Hepatocyte (in vitro differentiated cells): ENCODE data around the gene ZNF512B.

Experiments used
- CTCF ChIP-seq: fragments of 200-600 bp; sonication (generic); IDR thresholded peaks from 2 replicates; pipeline ENCODE4 v1.5.1; 2016; ENCODE audit warnings: antibody characterized with exemption, mild to moderate bottlenecking; ENCODE audit not compliant: poor library complexity
- EZH2 ChIP-seq: fragments of 200-600 bp; sonication (generic); IDR thresholded peaks from 2 replicates; pipeline ENCODE4 v1.6.1; 2016; ENCODE audit warnings: antibody characterized with exemption, mild to moderate bottlenecking, borderline replicate concordance
- EZH2phosphoT487 ChIP-seq: fragments of 200-600 bp; sonication (generic); IDR thresholded peaks from one replicate; pipeline ENCODE4 v1.6.1; 2018; ENCODE audit warnings: antibody characterized with exemption, mild to moderate bottlenecking, low read depth, moderate library complexity; ENCODE audit not compliant: unreplicated experiment, severe bottlenecking

GRCh38 chr20:63940071-63940471, 29.7 kb downstream of the ZNF512B start:
- TF ChIP-seq CTCF (no peak), EZH2 (no peak), EZH2phosphoT487 (no peak)
